ACHN (cell line): ENCODE results near the gene DIP2C.

Experiments
- DNase-seq: peaks from one replicate; pipeline ENCODE4 v3.0.0-alpha.2; 2015
- in situ Hi-C: cut with HindIII; loops from 2 replicates; pipeline ENCODE4 v1.10.0; 2017; ENCODE audit warnings: low sequenced_read_pairs, low pct_ligation_motif_present, low pct_unique_long_range_greater_than_20kb

Gene DIP2C

DNA sequence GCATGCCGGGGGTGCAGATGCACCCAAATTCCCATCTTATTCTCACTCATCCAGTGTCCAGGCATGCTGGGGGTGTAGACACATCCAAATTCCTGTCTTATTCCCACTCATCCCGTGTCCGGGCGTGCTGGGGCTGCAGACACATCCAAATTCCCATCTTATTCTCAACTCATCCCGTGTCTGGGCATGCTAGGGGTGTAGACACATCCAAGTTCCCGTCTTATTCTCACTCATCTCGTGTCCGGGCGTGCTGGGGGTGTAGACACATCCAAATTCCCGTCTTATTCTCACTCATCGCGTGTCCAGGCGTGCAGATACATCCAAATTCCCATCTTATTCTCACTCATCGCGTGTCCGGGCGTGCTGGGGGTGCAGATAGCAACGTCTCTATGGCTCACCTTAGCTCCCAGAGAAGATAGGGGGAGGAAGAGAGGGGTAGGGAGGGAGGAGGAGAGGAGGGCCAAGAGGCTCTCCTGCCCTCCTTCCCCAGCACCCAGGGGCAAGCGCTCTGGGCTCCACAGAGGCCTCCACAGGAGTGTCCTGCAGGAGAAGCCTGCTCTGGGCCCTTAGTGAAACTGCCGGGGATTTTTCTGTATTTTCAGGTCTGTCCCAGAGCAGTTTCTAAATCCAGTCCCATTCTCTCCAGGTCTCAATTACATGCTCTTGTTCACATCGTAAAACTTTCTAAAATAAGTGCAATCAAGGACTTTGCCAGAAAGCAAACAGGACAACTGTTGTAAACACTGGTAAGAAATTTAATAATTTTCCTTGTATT lies 210.8 kb downstream of the DIP2C start:
- in situ Hi-C loops = no loop called here
- no peak for DNase-seq

GRCh38 chr10:477620-478019 lies 211.8 kb downstream of the DIP2C start:
- DNase-seq = no peak
- in situ Hi-C loops = no loop called here

- in situ Hi-C loops = no loop called here
- DNase-seq = no peak
Observed at GRCh38 chr10:476455-476780, 213.1 kb downstream of the DIP2C start.

- no peak for DNase-seq
- in situ Hi-C loops = no loop called here
Observed at GRCh38 chr10:475709-476454, 213.6 kb downstream of the DIP2C start.

GRCh38 chr10:474946-475345 lies 214.5 kb downstream of the DIP2C start:
- in situ Hi-C loops = no loop called here
- DNase-seq = no peak

- no peak for DNase-seq
- in situ Hi-C loops = no loop called here
Observed at GRCh38 chr10:474406-474805, 215.1 kb downstream of the DIP2C start.

DNA sequence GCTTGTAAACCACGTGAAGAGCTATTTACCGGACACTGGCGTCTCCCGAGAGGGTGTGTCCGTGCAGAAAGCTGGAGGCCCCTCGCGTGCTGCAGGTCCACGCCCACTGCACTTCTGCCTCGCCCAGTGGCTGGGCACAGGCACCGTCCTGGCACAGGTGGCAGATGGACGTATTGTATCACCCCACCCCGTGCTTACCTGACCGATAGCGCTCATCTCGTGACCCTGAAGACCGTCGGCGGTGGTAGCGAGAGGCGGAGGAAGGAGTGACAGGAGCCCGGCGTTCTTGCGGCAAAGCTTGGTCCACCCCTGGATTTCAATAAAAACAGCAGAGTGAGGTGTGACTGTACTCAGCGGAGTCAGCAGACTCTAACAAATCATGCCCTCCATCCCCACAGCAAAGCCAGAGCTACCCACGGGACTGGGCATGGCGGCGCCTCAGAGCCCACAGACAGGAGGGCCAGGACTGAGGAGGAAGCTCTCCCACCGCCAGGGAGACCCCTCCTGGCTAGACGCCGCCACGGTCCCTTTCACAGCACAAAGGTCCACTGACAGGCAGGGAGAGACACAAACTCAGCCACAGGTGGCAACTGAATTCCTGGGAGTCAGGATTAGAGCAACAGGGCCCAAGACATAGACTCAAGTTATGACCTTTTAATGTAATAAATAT lies 217.1 kb downstream of the DIP2C start:
- DNase-seq = no peak
- in situ Hi-C loops = no loop called here

DNA sequence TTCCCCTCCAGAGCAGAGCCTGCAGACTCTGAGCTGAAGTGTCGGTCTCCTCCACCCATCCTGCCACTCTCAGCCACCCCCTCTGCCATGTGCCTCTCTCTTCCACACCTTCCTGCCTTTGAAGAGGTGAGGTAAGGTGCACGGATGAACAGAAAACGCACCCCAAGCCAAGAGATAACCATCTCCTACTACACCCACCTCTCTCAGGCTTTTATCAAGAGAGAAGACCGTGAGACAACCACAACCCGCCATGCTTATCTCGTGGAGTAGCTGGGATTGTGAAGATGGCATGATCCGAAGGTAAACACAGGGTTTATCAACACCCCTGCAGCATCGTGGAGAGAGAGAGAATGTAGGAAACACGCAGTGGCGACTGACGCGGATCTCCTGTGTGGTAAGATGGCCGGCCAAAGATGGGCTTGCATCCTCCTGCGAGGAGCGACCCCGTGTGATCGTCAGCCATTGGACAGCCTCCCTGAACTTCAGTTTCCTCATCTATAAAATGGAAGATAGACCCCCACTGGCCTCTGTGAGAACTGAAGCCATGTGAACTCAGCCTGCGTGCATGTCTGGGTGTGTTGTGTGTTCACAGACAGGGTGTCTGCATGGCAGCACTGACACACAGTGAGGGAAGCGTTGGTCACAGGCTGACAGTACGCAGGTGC lies 219.0 kb downstream of the DIP2C start:
- DNase-seq = no peak
- in situ Hi-C loops = no loop called here

- in situ Hi-C loops = no loop called here
- DNase-seq = no peak
Observed at GRCh38 chr10:469947-470338, 219.5 kb downstream of the DIP2C start.

GRCh38 chr10:459743-460142 lies 229.7 kb downstream of the DIP2C start:
- no peak for DNase-seq
- in situ Hi-C loops = no loop called here

DNA sequence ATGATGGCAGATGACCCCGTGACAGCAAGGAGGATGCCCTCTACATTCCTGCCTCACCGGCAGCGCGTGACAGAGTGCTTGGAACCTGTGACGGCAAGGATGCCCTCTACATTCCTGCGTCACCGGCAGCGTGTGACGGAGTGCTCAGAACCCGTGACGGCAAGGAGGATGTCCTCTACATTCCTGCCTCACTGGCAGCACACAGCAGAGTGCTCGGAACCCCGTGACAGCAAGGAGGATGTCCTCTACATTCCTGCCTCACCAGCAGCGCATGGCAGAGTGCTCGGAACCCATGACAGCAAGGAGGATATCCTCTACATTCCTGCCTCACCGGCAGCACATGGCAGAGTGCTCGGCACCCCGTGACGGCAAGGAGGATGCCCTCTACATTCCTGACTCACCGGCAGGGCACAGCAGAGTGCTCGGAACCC lies 231.0 kb downstream of the DIP2C start:
- peak; percentile 85 for DNase-seq
- in situ Hi-C loops = no loop called here

DNA sequence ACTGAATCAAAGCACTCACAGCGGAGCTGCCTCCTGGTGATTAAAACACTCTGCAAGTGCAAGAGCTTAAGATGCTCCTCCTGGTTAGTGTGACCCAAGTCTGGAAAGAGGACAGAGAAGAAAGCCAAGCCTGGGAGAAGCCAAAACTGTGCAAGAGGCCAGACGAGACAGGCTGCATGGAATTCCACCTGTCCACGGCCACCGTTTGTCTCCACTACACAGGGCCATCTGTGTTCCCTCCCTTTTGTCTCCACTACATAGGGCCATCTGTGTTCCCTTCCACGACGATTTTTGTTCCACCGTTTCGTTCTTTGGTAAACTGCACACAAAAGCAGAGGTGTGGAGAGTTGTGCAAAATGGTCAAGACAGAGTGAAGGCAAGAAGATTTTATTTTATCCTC lies 233.0 kb downstream of the DIP2C start:
- in situ Hi-C loops = no loop called here
- DNase-seq = no peak

DNA sequence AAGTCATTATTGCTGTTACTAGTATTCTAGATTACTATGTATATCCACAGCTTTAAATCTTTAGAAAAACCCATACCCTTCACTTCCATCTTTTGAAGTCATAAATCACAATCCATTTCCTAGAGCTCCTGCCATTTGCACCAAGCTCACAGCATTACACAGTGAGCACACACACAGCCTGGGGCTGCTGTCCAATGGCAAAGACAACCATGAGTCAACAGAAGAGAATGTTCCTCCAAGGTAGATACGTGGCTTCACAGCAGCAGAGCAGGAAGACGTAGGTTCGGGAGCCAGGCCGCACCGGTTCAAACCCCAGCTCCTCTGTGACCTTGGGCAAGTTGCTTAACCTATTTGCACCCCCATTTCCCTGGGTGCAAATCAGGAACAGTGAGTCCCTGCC lies 234.6 kb downstream of the DIP2C start:
- peak; percentile 89 for DNase-seq
- in situ Hi-C loops = no loop called here

DNA sequence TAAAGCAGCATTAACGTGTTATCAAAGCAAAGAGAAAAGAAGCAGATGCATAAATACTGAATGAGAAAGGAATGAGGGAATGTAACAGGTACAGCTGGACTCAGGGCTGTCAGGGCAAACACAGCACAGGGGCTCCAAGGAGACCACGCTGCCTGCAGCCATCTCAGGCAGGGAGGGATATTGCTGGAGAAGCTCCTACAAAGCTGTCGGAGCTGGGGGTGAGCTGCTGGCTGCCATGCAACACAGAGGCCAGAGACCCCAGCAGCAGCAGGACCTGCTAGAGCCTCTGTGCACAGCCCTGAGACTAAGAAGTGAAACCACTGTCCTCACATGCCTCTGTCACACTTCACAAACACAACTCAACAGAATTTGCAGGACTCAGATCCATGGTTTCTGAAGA lies 235.8 kb downstream of the DIP2C start:
- no peak for DNase-seq
- in situ Hi-C loops = no loop called here

GRCh38 chr10:452512-453426 lies 236.7 kb downstream of the DIP2C start:
- DNase-seq = no peak
- in situ Hi-C loops = no loop called here

GRCh38 chr10:451856-452255 lies 237.6 kb downstream of the DIP2C start:
- in situ Hi-C loops = no loop called here

DNA sequence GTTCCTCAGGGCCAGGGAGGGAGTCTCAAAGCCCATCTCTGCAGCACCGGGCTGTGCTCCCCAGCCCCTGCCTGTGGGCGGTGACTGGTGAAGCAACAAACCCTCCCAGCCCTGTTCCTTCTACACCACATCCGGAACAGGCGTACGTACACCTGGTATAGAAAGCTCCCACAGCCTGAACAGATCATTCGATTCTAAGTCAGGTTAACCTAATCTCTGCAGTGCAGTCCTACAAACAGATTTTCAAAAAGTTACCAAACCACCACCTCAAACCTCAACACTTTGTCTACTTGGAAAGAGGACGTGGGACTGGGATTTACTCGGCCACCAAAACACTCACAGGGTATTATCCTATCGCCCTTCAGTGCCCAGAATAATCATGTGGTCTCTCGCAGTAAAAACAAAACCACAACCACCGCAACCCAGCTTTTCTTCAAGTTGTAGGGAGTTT lies 238.4 kb downstream of the DIP2C start:
- in situ Hi-C loops = no loop called here
- no peak for DNase-seq

More at GRCh38 chr10:451856-452255, 237.6 kb downstream of the DIP2C start:
- DNase-seq = no peak

- in situ Hi-C loops = no loop called here
- no peak for DNase-seq
Observed at GRCh38 chr10:450463-450862, 239.0 kb downstream of the DIP2C start.
